A549 (cell line): ENCODE data around the gene PCDH15.

ENCODE experiments used
- CHD2 ChIP-seq: fragments of 150-350 bp; IDR thresholded peaks from 2 replicates; pipeline ENCODE4 v1.6.1; 2014; ENCODE audit warnings: low read length; ENCODE audit not compliant: partially characterized antibody
- CTCF ChIP-seq: fragments of >200 bp; sonication (Bioruptor Twin); formaldehyde crosslinking; IDR thresholded peaks from 3 replicates; pipeline ENCODE4 v1.5.1; 2016
- EHMT2 ChIP-seq: fragments of 200-600 bp; sonication (generic); IDR thresholded peaks from 2 replicates; pipeline ENCODE4 v1.6.1; 2016; ENCODE audit warnings: antibody characterized with exemption, low read depth, mild to moderate bottlenecking, moderate library complexity
- EP300 ChIP-seq, 2 experiments: fragments of >200 bp; sonication (Bioruptor Twin); formaldehyde crosslinking; IDR thresholded peaks; 2 replicates in 1 of 2; 3 replicates in 1 of 2; pipeline ENCODE4 v1.6.1; 2016 to 2017
- ESRRA ChIP-seq: fragments of 150-350 bp; IDR thresholded peaks from 2 replicates; pipeline ENCODE4 v1.6.1; 2014; ENCODE audit warnings: mild to moderate bottlenecking, low read length, borderline replicate concordance
- HOXB5 ChIP-seq: fragments of 250-450 bp; sonication (Bioruptor Pico); IDR thresholded peaks from 2 replicates; pipeline ENCODE4 v1.5.0; 2020; ENCODE audit warnings: mild to moderate bottlenecking, moderate library complexity
- MAX ChIP-seq: IDR thresholded peaks from 2 replicates; pipeline ENCODE4 v1.6.1; 2012
- MAZ ChIP-seq: fragments of 150-350 bp; IDR thresholded peaks from 2 replicates; pipeline ENCODE4 v1.6.1; 2014; ENCODE audit warnings: antibody characterized with exemption, low read depth, low read length, borderline replicate concordance
- POLR2A ChIP-seq: IDR thresholded peaks from 2 replicates; pipeline ENCODE4 v1.6.1; 2012; ENCODE audit warnings: mild to moderate bottlenecking, low read length
- RFX5 ChIP-seq: fragments of 450-650 bp; IDR thresholded peaks from 2 replicates; pipeline ENCODE4 v1.7.1; 2014; ENCODE audit warnings: antibody characterized with exemption, mild to moderate bottlenecking, moderate library complexity
- SMC3 ChIP-seq: fragments of >200 bp; sonication (Bioruptor Twin); formaldehyde crosslinking; IDR thresholded peaks from 3 replicates; pipeline ENCODE4 v1.6.1; 2018; ENCODE audit warnings: inconsistent platforms
- USF2 ChIP-seq: fragments of 450-650 bp; IDR thresholded peaks from 2 replicates; pipeline ENCODE4 v1.6.1; 2014; ENCODE audit warnings: antibody characterized with exemption
- ZSCAN20 ChIP-seq: fragments of 250-450 bp; sonication (Bioruptor Pico); IDR thresholded peaks from 2 replicates; pipeline ENCODE4 v1.8.0; 2022; ENCODE audit warnings: mild to moderate bottlenecking, moderate library complexity
- TF ChIP-seq, protein P1 (sequence below): fragments of 200-600 bp; sonication (generic); IDR thresholded peaks from 2 replicates; pipeline ENCODE4 v1.6.1; 2016; ENCODE audit warnings: antibody characterized with exemption, mild to moderate bottlenecking, moderate library complexity

DNA sequence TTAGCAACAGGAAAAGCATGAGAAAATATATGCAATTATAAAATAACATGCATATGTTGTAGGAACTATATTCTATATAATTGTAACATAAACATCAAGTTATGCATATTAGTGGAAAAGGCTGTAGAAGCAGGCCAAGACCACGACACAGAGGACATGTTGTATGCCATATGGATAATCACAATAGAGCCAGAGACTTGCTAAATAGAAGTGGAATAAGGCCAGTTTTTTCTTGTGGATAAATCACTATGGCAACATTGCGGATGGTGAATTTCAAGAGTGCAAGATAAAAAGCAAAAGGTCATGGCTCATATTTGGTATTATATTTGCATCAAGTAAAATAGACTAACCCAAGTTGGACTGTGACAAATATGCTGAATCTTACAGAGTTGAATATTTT, 93.0 kb downstream of the PCDH15 start:
- TF ChIP-seq CTCF (no peak), POLR2A (no peak), EP300 (IDR thresholded peaks at IDR 0.05) (no peak), MAX (no peak), MAZ (no peak), HOXB5 (no peak), ESRRA (no peak), CHD2 (no peak), SMC3 (no peak), ZSCAN20 (no peak), EHMT2 (no peak), RFX5 (no peak), USF2 (no peak)
- TF ChIP-seq, protein P1, sequence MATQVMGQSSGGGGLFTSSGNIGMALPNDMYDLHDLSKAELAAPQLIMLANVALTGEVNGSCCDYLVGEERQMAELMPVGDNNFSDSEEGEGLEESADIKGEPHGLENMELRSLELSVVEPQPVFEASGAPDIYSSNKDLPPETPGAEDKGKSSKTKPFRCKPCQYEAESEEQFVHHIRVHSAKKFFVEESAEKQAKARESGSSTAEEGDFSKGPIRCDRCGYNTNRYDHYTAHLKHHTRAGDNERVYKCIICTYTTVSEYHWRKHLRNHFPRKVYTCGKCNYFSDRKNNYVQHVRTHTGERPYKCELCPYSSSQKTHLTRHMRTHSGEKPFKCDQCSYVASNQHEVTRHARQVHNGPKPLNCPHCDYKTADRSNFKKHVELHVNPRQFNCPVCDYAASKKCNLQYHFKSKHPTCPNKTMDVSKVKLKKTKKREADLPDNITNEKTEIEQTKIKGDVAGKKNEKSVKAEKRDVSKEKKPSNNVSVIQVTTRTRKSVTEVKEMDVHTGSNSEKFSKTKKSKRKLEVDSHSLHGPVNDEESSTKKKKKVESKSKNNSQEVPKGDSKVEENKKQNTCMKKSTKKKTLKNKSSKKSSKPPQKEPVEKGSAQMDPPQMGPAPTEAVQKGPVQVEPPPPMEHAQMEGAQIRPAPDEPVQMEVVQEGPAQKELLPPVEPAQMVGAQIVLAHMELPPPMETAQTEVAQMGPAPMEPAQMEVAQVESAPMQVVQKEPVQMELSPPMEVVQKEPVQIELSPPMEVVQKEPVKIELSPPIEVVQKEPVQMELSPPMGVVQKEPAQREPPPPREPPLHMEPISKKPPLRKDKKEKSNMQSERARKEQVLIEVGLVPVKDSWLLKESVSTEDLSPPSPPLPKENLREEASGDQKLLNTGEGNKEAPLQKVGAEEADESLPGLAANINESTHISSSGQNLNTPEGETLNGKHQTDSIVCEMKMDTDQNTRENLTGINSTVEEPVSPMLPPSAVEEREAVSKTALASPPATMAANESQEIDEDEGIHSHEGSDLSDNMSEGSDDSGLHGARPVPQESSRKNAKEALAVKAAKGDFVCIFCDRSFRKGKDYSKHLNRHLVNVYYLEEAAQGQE: no peak
